ENCODE measurements around the gene STK26.

DNA sequence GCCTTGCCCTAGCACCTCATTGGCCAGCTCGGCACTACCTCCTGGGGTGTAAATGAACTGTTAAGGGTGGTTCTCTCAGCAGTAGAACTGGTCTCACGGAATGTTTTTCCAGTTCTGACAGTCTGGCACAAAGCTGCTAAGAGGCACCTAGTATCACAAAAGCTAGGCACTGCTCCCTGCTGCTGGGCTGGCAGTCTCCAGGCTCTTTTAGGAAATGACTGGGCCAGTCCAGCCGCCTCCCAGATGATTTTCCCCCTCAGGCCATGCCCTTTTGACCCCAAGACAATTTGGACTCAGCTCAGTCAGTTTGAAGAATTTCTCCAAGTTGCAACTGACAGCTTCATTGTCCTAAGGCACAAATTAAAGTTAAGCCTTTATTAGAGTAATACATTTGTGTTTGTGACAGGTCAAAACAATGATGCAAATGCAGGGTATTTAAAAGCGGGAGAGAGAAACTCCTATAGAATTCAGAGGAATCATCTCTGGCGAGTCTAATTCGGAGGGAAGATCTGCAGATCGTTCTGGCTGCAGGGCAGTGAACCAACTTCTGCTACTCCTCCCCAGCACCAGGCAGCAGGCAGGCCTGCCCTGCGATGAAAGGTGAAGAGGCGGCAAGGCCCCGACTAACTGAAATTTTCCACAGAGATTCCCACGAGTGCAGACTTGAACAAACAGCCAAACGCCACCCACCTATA lies 96.9 kb downstream of the STK26 start:
- TF ChIP-seq, protein P1, sequence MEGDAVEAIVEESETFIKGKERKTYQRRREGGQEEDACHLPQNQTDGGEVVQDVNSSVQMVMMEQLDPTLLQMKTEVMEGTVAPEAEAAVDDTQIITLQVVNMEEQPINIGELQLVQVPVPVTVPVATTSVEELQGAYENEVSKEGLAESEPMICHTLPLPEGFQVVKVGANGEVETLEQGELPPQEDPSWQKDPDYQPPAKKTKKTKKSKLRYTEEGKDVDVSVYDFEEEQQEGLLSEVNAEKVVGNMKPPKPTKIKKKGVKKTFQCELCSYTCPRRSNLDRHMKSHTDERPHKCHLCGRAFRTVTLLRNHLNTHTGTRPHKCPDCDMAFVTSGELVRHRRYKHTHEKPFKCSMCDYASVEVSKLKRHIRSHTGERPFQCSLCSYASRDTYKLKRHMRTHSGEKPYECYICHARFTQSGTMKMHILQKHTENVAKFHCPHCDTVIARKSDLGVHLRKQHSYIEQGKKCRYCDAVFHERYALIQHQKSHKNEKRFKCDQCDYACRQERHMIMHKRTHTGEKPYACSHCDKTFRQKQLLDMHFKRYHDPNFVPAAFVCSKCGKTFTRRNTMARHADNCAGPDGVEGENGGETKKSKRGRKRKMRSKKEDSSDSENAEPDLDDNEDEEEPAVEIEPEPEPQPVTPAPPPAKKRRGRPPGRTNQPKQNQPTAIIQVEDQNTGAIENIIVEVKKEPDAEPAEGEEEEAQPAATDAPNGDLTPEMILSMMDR (IDR thresholded peaks at IDR 0.05): no peak
- TF ChIP-seq POLR2A (IDR thresholded peaks at IDR 0.05): no peak
